Natural killer cell (primary cell): ENCODE data around the gene PI4K2A. TPM values are rescaled to one million over a fixed set of nuclear protein-coding genes. Genes with fewer than 3 reads are reported as not detected.
A peak's percentile ranks its signal among the peaks of the same experiment; 100 is the strongest.
"Not testable (repeated sequence)": the region's sequence is repeated elsewhere in the genome, so short reads cannot be mapped to it uniquely, and the experiment has no call there.

ENCODE experiments used
- ATAC-seq, 3 donors: fragments of 150-1000 bp in 2 of 3; fragments of 200-7000 bp in 1 of 3; cut with Tn5 transposase; 1 replicate in 1 of 3; 2 replicates in 2 of 3; pipeline ENCODE4 v1.10.0; 2021; ENCODE audit warnings: mild to moderate bottlenecking in 2 of 3, moderate library complexity in 2 of 3
- DNase-seq, 2 donors: peaks; one replicate each; pipeline versions ENCODE4 v3.0.0 to v3.0.0-alpha.2; 2013 to 2021; ENCODE audit warnings: mixed read lengths in 1 of 2
- H3K27ac ChIP-seq: one replicate; pipeline ENCODE4 v1.5.1; 2013; ENCODE audit warnings: mild to moderate bottlenecking, low read length
- H3K27me3 ChIP-seq: one replicate; pipeline ENCODE4 v1.6.1; 2013; ENCODE audit warnings: low read length; ENCODE audit not compliant: control insufficient read depth, insufficient read depth
- H3K36me3 ChIP-seq: one replicate; pipeline ENCODE4 v1.6.1; 2013; ENCODE audit warnings: low read length; ENCODE audit not compliant: control insufficient read depth, insufficient read depth
- H3K4me1 ChIP-seq: one replicate; pipeline ENCODE4 v1.6.1; 2013; ENCODE audit warnings: low read length; ENCODE audit not compliant: control insufficient read depth, insufficient read depth
- H3K4me3 ChIP-seq: one replicate; pipeline ENCODE4 v1.5.1; 2013; ENCODE audit warnings: low read length
- H3K9me3 ChIP-seq: one replicate; pipeline ENCODE4 v1.6.1; 2013; ENCODE audit warnings: low read length; ENCODE audit not compliant: control insufficient read depth, insufficient read depth
- H3K27ac Mint-ChIP-seq, 2 donors: one replicate each; pipeline ENCODE4 v1.8.0; 2022; ENCODE audit warnings: mild to moderate bottlenecking in 2 of 2, mixed read lengths in 2 of 2, moderate library complexity in 1 of 2
- H3K27me3 Mint-ChIP-seq, 2 donors: one replicate each; pipeline ENCODE4 v1.8.0; 2022; ENCODE audit warnings: low read depth in 2 of 2, mixed read lengths in 2 of 2
- H3K36me3 Mint-ChIP-seq: one replicate; pipeline ENCODE4 v1.8.0; 2022; ENCODE audit warnings: mixed read lengths
- H3K4me1 Mint-ChIP-seq, 2 donors: one replicate each; pipeline ENCODE4 v1.8.0; 2022; ENCODE audit warnings: mixed read lengths in 2 of 2
- H3K4me3 Mint-ChIP-seq: one replicate; pipeline ENCODE4 v1.8.0; 2022; ENCODE audit warnings: mild to moderate bottlenecking, moderate library complexity, mixed read lengths
- H3K9me3 Mint-ChIP-seq, 2 donors: one replicate each; pipeline ENCODE4 v1.8.0; 2022; ENCODE audit warnings: mixed read lengths in 2 of 2
- WGBS: methylation state at CpG from one replicate; pipeline ENCODE4 v1.1.7; 2013; ENCODE audit warnings: missing lambda C conversion rate; ENCODE audit not compliant: insufficient coverage; 5-methylcytosine and 5-hydroxymethylcytosine counted together
- intact Hi-C: fragments of 100-400 bp; cut with micrococcal nuclease; formaldehyde crosslinking; loops from one replicate; pipeline ENCODE4 v1.14.2; 2022
- total RNA-seq, 4 donors: library from RNA; stranded (reverse); fragments of 120-200 nt in 1 of 4; gene quantifications; one replicate each; pipeline versions ENCODE4 v1.2.3 to v1.2.4, GENCODE V29; 2013 to 2022
- TF ChIP-seq, protein P1 (sequence below): fragments of 200-600 bp; IDR thresholded peaks from one replicate; pipeline ENCODE4 v1.8.0; 2022; ENCODE audit warnings: antibody characterized with exemption

PI4K2A gene
- total RNA-seq, 3 donors from 2014 or later (not counting 1 experiment from before 2014, with no cell fraction given) = 41.3 to 66.1 (median 60.0) TPM

DNA sequence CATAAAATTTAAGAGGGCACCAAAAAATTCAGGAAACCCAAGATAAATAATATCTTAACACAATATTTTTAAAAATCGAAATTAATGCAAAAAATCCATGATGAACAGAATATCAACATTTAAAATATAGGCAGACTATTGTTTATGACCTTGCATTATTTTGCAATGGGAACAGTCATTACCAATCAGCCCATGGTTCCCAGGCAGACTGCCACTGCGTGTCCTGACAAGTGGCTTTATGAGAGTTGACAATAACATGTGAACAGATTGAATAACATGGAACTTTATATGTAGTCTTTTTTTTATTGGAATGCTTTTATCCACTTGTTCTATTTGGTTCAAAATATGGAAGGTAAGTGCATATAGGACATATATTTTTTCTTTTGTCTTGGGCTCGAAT is 49.7 kb downstream of the PI4K2A start:
- intact Hi-C loops = no loop called here
- TF ChIP-seq, protein P1, sequence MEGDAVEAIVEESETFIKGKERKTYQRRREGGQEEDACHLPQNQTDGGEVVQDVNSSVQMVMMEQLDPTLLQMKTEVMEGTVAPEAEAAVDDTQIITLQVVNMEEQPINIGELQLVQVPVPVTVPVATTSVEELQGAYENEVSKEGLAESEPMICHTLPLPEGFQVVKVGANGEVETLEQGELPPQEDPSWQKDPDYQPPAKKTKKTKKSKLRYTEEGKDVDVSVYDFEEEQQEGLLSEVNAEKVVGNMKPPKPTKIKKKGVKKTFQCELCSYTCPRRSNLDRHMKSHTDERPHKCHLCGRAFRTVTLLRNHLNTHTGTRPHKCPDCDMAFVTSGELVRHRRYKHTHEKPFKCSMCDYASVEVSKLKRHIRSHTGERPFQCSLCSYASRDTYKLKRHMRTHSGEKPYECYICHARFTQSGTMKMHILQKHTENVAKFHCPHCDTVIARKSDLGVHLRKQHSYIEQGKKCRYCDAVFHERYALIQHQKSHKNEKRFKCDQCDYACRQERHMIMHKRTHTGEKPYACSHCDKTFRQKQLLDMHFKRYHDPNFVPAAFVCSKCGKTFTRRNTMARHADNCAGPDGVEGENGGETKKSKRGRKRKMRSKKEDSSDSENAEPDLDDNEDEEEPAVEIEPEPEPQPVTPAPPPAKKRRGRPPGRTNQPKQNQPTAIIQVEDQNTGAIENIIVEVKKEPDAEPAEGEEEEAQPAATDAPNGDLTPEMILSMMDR = no peak
- Histone ChIP-seq H3K4me1 (peaks cover 15% of the 10 kb centered on the region), H3K27me3 (no peaks in the 10 kb centered on the region), H3K4me3 (no peak overlapping the region), H3K9me3 (no peaks in the 10 kb centered on the region), H3K27ac (no peak overlapping the region), H3K36me3 (no peaks in the 10 kb centered on the region)
- ATAC-seq = no peak
- no peak for DNase-seq
- H3K27ac Mint-ChIP-seq = no peak overlapping the region
- no peak overlapping the region for H3K4me3 Mint-ChIP-seq
- no peaks in the 10 kb centered on the region for H3K9me3 Mint-ChIP-seq
- H3K4me1 Mint-ChIP-seq = peaks cover 9 to 18% of the 10 kb centered on the region in 2 donors
- no peaks in the 10 kb centered on the region for H3K27me3 Mint-ChIP-seq
- WGBS = 84% methylated on average over 3 of the region's 3 CpGs
- H3K36me3 Mint-ChIP-seq = no peaks in the 10 kb centered on the region

DNA sequence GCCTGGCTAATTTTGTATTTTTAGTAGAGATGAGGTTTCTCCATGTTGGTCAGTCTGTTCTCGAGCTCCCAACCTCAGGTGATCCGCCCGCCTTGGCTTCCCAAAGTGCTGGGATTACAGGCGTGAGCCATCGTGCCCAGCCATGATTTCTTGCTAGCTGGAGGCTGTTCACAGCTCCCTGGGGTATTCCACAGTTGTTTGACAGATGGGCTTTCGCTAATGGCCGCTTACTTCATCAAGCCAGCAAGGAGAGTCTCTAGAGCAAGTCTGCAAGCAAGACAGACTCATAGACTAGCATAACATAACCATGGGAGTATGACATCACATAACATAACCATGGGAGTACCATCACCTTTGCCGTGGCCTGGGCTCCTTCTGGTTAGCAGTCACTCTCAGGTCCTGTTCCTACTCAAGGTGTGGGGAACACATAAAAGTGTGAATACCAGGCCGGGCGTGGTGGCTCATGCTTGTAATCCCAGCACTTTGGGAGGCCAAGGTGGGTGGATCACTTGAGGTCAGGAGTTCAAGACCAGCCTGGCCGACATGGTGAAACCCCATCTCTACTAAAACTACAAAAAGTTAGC is 57.7 kb downstream of the PI4K2A start:
- ATAC-seq, H3K27ac ChIP-seq, intact Hi-C loops, H3K27me3 ChIP-seq, H3K4me1 ChIP-seq, H3K4me3 Mint-ChIP-seq, H3K9me3 Mint-ChIP-seq, H3K27me3 Mint-ChIP-seq, H3K36me3 ChIP-seq, H3K9me3 ChIP-seq, H3K27ac Mint-ChIP-seq, H3K4me1 Mint-ChIP-seq, H3K4me3 ChIP-seq, H3K36me3 Mint-ChIP-seq, DNase-seq: not testable (repeated sequence)
- WGBS = 80% methylated on average over 10 of the region's 11 CpGs

DNA sequence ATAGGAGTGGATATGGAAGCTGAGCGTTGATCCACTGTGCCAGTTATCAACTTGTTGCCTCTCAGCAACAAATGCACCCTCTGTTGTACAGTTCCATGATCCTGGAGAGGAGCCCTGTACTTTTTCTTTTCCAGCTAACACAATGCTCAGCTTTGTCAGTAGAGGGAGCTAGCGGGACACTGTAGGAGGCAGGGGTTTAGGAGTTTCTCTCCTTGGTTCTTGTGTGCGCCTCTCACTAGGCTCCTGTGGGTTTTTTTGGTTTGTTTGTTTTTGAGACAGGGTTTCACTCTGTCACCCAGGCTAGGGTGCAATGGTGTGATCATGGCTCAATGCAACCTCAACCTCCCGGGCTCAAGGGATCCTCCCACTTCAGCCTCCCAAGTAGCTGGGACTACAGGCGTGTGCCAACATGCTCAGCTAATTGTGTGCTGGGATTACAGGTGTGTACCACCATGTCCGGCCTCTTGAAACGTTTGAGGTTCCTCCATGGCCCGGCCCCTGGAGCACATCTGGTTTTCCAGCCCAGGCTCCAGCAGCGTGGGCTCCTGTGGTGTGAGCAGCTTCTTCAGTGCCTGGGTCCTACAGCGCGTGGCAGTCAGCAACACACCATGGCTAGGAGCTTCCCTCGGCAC is 61.1 kb downstream of the PI4K2A start:
- H3K4me1 Mint-ChIP-seq = peaks cover 6 to 7% of the 10 kb centered on the region in 2 donors
- H3K4me1 ChIP-seq = peaks cover 3% of the 10 kb centered on the region
- H3K27me3 ChIP-seq = no peaks in the 10 kb centered on the region
- no peak overlapping the region for H3K27ac ChIP-seq
- H3K9me3 Mint-ChIP-seq = no peaks in the 10 kb centered on the region
- no peak overlapping the region for H3K4me3 ChIP-seq
- peaks cover 0 to 5% of the 10 kb centered on the region in 2 donors for H3K27me3 Mint-ChIP-seq
- H3K27ac Mint-ChIP-seq = no peak overlapping the region
- DNase-seq (peak in 1 of 2 donors; percentile 81), ATAC-seq (peak; percentile 88 to 97 (median 97))
- intact Hi-C loops = loop anchor here (1.0 to 5.0 kb wide), 2 partner anchors 30 to 341 kb away; no protein-coding TSS in a partner anchor
- H3K9me3 ChIP-seq = no peaks in the 10 kb centered on the region
- 48% methylated on average over 12 of the region's 12 CpGs for WGBS
- no peak overlapping the region for H3K4me3 Mint-ChIP-seq
- no peaks in the 10 kb centered on the region for H3K36me3 Mint-ChIP-seq
- H3K36me3 ChIP-seq = no peaks in the 10 kb centered on the region
- TF ChIP-seq, protein P1 = peak; percentile 73

DNA sequence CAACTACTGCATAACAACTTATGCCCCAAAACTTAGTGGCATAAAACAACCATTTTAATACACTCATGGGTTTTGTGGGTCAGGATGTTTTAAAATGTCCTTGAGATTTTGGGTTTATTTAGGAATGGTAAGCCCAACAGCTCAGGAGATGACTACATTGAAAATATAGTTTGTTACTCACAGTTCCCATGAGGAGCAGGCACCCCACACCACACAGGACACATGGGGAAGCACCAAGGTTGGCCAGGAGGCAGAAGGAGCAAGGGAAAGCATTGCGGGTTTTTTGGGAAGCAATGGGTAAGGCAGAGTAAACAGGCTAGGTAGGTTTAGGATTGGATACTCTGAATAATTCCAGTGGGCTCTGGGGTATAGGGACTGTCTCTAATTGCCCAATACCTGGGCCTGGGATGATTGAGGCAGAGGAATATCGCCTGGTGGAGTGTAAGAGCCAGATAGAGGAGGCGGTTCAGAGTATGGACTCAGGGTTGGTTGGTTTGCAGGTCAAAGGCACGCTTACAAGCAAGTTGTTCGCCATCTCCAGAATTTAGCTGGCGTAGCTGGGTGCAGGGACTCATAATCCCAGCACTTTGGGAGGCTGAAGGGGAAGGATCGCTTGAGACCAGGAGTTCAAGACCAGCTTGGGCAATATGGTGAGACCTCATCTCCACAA is 63.1 kb downstream of the PI4K2A start:
- Mint-ChIP-seq H3K9me3 (no peaks in the 10 kb centered on the region), H3K27me3 (peaks cover 0 to 7% of the 10 kb centered on the region in 2 donors), H3K27ac (no peak overlapping the region), H3K4me1 (peaks cover 6 to 7% of the 10 kb centered on the region in 2 donors), H3K4me3 (no peak overlapping the region), H3K36me3 (no peaks in the 10 kb centered on the region)
- Histone ChIP-seq H3K36me3 (no peaks in the 10 kb centered on the region), H3K4me1 (peaks cover 3% of the 10 kb centered on the region), H3K9me3 (no peaks in the 10 kb centered on the region), H3K27me3 (no peaks in the 10 kb centered on the region), H3K27ac (no peak overlapping the region), H3K4me3 (no peak overlapping the region)
- no peak for ATAC-seq
- TF ChIP-seq, protein P1 = no peak
- intact Hi-C loops = loop anchor here (5.0 kb wide), 1 partner anchor 339 kb away; no protein-coding TSS in a partner anchor
- 85% methylated on average over 7 of the region's 7 CpGs for WGBS
- DNase-seq = no peak
